NB4 (cell line): ENCODE results near the gene NRP1.

Source experiments
- DNase-seq: peaks from one replicate; pipeline ENCODE4 v3.0.0; 2010; ENCODE audit warnings: low read depth
- H3K4me3 ChIP-seq: one replicate; pipeline ENCODE4 v1.5.1; 2011; ENCODE audit warnings: mild to moderate bottlenecking, low read depth, low read length, moderate library complexity
- CTCF ChIP-seq: IDR thresholded peaks from one replicate; pipeline ENCODE4 v1.5.1; 2012; ENCODE audit warnings: low read depth, low read length
- MAX ChIP-seq: IDR thresholded peaks from 2 replicates; pipeline ENCODE4 v1.6.1; 2011; ENCODE audit warnings: low read depth, low read length
- MYC ChIP-seq: IDR thresholded peaks from 2 replicates; pipeline ENCODE4 v1.6.1; 2011; ENCODE audit warnings: low read depth, low read length
- POLR2A ChIP-seq: IDR thresholded peaks from 2 replicates; pipeline ENCODE4 v1.6.1; 2011; ENCODE audit warnings: mild to moderate bottlenecking; ENCODE audit not compliant: insufficient read length; ENCODE audit errors: extremely low read depth

NRP1 gene

GRCh38 chr10:33314811-33315561, 19.5 kb downstream of the NRP1 start:
- no peak overlapping the region for H3K4me3 ChIP-seq
- TF ChIP-seq MAX (no peak), MYC (no peak), POLR2A (no peak), CTCF (no peak)
- DNase-seq, result no peak

GRCh38 chr10:33311640-33312039, 22.8 kb downstream of the NRP1 start:
- DNase-seq, result no peak
- no peak for TF ChIP-seq CTCF
- no peak overlapping the region for H3K4me3 ChIP-seq

- no peak for TF ChIP-seq MAX
- no peak for TF ChIP-seq POLR2A
- no peak for TF ChIP-seq MYC
- TF ChIP-seq CTCF, result no peak
- no peak overlapping the region for H3K4me3 ChIP-seq
- no peak for DNase-seq
Measured at GRCh38 chr10:33310853-33311252, 23.6 kb downstream of the NRP1 start.

GRCh38 chr10:33309406-33309805, 25.1 kb downstream of the NRP1 start:
- DNase-seq, result no peak
- no peak overlapping the region for H3K4me3 ChIP-seq
- TF ChIP-seq CTCF, result no peak
- no peak for TF ChIP-seq POLR2A
- TF ChIP-seq MAX, result no peak
- TF ChIP-seq MYC, result no peak

DNA sequence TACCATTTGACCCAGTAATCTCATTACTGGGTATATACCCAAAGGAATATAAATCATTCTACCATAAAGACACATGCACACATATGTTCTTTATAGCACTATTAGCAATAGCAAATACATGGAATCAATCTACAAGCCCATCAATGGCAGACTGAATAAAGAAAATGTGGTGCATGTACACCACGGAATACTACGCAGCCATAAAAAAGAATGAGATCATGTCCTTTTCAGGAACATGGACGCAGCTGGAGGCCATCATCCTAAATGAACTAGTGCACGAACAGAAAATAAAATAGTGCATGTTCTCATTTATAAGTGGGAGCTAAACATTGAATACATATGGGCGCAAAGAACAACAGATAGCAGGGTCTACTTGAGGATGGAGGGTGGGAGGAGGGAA, 26.6 kb downstream of the NRP1 start:
- DNase-seq, result no peak
- no peak overlapping the region for H3K4me3 ChIP-seq
- TF ChIP-seq MAX, result no peak
- no peak for TF ChIP-seq MYC
- TF ChIP-seq POLR2A, result no peak
- no peak for TF ChIP-seq CTCF
